Measurements from ENCODE around the gene BAG1.

Gene BAG1

DNA sequence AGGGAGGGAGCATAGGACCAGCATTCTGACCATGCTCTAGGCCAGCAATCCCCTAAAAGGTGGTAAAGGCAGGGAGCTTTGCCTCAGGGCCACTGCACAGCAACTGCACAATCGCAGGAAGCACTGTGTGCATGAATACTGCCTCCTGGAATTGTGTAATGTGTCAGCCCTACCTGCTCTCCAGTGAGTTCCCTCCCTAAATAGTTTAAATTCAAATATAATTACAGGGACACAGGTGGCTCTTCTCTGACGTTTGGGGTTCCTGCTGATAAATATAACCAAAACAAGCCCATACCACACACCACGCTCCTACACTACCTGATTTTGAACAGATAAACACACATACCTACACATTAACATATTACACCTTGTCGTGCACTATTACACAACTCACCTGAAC lies 9.0 kb downstream of the BAG1 start:
- 0 out of 2 replicates have a peak, but pooled peaks cover 2% of the 10 kb centered on the region for H3F3A ChIP-seq (ENCODE audit: insufficient read depth)
- no peak overlapping the region for H3K4me3 ChIP-seq (ENCODE audit: insufficient read depth, low read length, poor library complexity, severe bottlenecking)
- H3K79me2 ChIP-seq (ENCODE audit: insufficient read depth, low read length) = no peaks in the 10 kb centered on the region
- no peaks in the 10 kb centered on the region for H4K20me1 ChIP-seq (ENCODE audit: low read depth, low read length)
- no peak overlapping the region for H3K9ac ChIP-seq (ENCODE audit: low read length)
- H3K36me3 ChIP-seq (ENCODE audit: low read length) = peaks cover 51% of the 10 kb centered on the region
- no peak overlapping the region for H3K27ac ChIP-seq (ENCODE audit: low read depth, low read length)
- no peak overlapping the region for H3K4me2 ChIP-seq (ENCODE audit: low read depth, low read length, poor library complexity, severe bottlenecking)
- TF ChIP-seq, protein P1, sequence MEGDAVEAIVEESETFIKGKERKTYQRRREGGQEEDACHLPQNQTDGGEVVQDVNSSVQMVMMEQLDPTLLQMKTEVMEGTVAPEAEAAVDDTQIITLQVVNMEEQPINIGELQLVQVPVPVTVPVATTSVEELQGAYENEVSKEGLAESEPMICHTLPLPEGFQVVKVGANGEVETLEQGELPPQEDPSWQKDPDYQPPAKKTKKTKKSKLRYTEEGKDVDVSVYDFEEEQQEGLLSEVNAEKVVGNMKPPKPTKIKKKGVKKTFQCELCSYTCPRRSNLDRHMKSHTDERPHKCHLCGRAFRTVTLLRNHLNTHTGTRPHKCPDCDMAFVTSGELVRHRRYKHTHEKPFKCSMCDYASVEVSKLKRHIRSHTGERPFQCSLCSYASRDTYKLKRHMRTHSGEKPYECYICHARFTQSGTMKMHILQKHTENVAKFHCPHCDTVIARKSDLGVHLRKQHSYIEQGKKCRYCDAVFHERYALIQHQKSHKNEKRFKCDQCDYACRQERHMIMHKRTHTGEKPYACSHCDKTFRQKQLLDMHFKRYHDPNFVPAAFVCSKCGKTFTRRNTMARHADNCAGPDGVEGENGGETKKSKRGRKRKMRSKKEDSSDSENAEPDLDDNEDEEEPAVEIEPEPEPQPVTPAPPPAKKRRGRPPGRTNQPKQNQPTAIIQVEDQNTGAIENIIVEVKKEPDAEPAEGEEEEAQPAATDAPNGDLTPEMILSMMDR (IDR thresholded peaks at IDR 0.05; ENCODE audit: insufficient read depth, low read length, poor library complexity, severe bottlenecking) = no peak
- no peak for TF ChIP-seq EZH2phosphoT487 (conservative IDR thresholded peaks at IDR 0.05; ENCODE audit: low read length)
- H2AFZ ChIP-seq (ENCODE audit: low read depth, low read length, severe bottlenecking) = no peak overlapping the region
- H3K27me3 ChIP-seq (ENCODE audit: low read length) = no peaks in the 10 kb centered on the region
- H3K9me3 ChIP-seq (ENCODE audit: insufficient read depth, low read length) = no peaks in the 10 kb centered on the region
- H3K9me2 ChIP-seq (replicated peaks; ENCODE audit: insufficient read depth, low read length) = no peaks in the 10 kb centered on the region

DNA sequence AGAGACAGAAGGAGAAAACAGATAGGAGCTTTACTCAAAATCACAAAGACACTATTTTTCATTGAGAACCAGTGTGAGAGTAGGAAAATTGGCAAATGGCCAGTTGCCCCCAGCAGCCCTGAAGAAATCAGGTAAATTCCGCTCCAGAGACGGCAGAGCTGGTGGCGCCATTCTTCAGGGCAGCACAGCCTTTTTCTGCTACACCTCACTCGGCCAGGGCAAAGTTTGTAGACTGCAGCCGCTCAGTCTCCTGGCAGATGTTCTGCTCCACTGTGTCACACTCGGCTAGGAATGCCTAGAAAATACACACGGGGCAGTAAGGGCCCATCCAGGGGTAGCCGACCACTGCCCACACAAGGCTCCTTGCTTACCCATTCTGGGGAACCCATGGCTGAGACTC lies 9.5 kb downstream of the BAG1 start:
- no peaks in the 10 kb centered on the region for H3K79me2 ChIP-seq (ENCODE audit: insufficient read depth, low read length)
- H3F3A ChIP-seq (ENCODE audit: insufficient read depth) = peaks cover 6% of the 10 kb centered on the region; the same call in 1 of the 2 replicates
- TF ChIP-seq, protein P1 (IDR thresholded peaks at IDR 0.05; ENCODE audit: insufficient read depth, low read length, poor library complexity, severe bottlenecking) = no peak
- TF ChIP-seq EZH2phosphoT487 (conservative IDR thresholded peaks at IDR 0.05; ENCODE audit: low read length) = no peak
- no peak overlapping the region for H3K4me3 ChIP-seq (ENCODE audit: insufficient read depth, low read length, poor library complexity, severe bottlenecking)
- no peaks in the 10 kb centered on the region for H3K27me3 ChIP-seq (ENCODE audit: low read length)
- H3K9ac ChIP-seq (ENCODE audit: low read length) = no peak overlapping the region
- no peaks in the 10 kb centered on the region for H4K20me1 ChIP-seq (ENCODE audit: low read depth, low read length)
- no peaks in the 10 kb centered on the region for H3K9me3 ChIP-seq (ENCODE audit: insufficient read depth, low read length)
- H3K27ac ChIP-seq (ENCODE audit: low read depth, low read length) = no peak overlapping the region
- peaks cover 47% of the 10 kb centered on the region for H3K36me3 ChIP-seq (ENCODE audit: low read length)
- H3K4me2 ChIP-seq (ENCODE audit: low read depth, low read length, poor library complexity, severe bottlenecking) = no peak overlapping the region
- no peak overlapping the region for H2AFZ ChIP-seq (ENCODE audit: low read depth, low read length, severe bottlenecking)
- no peaks in the 10 kb centered on the region for H3K9me2 ChIP-seq (replicated peaks; ENCODE audit: insufficient read depth, low read length)

DNA sequence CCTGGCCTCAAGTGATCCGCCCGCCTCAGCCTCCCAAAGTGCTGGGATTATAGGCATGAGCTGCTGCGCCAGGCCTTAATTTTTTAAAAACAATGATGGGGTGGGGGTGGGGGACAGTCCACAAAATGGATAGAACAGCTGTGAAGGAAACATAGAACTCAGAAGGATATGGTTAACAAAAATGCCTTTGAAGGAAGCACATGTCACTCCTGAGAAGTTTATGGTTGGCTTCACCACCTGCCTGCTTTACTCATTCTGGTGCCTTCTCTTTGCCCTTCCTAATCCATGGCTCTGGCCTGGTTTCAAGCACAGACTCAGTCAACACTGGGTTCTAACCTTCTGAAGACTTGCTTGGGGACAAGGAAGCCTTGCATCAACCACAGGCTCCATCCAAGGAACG lies 10.3 kb downstream of the BAG1 start:
- H3K27me3 ChIP-seq (ENCODE audit: low read length) = no peaks in the 10 kb centered on the region
- no peak overlapping the region for H3K27ac ChIP-seq (ENCODE audit: low read depth, low read length)
- H3K9me2 ChIP-seq (replicated peaks; ENCODE audit: insufficient read depth, low read length) = no peaks in the 10 kb centered on the region
- no peak overlapping the region for H3K4me3 ChIP-seq (ENCODE audit: insufficient read depth, low read length, poor library complexity, severe bottlenecking)
- H3K9me3 ChIP-seq (ENCODE audit: insufficient read depth, low read length) = no peaks in the 10 kb centered on the region
- no peaks in the 10 kb centered on the region for H4K20me1 ChIP-seq (ENCODE audit: low read depth, low read length)
- H2AFZ ChIP-seq (ENCODE audit: low read depth, low read length, severe bottlenecking) = no peak overlapping the region
- no peak overlapping the region for H3K9ac ChIP-seq (ENCODE audit: low read length)
- H3K36me3 ChIP-seq (ENCODE audit: low read length) = peaks cover 40% of the 10 kb centered on the region
- no peak for TF ChIP-seq EZH2phosphoT487 (conservative IDR thresholded peaks at IDR 0.05; ENCODE audit: low read length)
- TF ChIP-seq, protein P1 (IDR thresholded peaks at IDR 0.05; ENCODE audit: insufficient read depth, low read length, poor library complexity, severe bottlenecking) = no peak
- H3F3A ChIP-seq (ENCODE audit: insufficient read depth) = peaks cover 7% of the 10 kb centered on the region; the same call in 1 of the 2 replicates
- H3K79me2 ChIP-seq (ENCODE audit: insufficient read depth, low read length) = no peaks in the 10 kb centered on the region
- no peak overlapping the region for H3K4me2 ChIP-seq (ENCODE audit: low read depth, low read length, poor library complexity, severe bottlenecking)

Measured in SU-DHL-6 (cell line).